ENCODE measurements around the gene ANKK1. TPM values are rescaled to one million over a fixed set of nuclear protein-coding genes. Genes with fewer than 3 reads are reported as not detected.

ANKK1 gene
- total and polyA plus RNA-seq, 4 donors = 0.01 to 0.08 TPM; not detected in 2

DNA sequence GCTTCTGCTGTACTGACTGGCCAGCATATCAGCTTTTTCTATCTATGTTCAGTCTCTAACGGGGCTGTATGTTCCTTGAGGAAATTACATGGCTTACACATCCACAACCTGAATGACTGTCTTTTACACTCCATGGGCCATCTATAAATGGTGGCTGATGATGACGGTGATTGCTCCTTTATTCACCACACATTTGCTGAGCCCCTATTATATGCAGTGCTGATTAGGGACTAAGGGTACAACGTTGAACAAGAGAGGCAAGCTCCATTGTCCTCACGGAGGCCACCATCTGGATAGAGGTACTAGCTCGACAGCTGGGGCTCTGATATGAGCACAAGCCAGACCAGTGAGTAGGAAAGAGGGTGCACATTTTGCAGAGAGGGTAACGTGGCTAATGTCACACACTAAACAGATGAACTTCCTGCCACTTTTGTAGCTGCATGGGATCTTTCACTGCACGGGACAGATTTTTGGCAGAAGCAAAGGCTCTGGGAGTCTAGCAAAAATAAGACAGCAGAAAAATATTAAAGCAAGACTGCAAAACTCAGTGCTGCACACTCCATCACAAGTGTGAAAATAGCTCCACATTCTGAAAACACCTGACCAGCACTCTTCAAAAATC lies 57.0 kb downstream of the ANKK1 start:
- Histone ChIP-seq H3K27me3 (ENCODE audit: control insufficient read depth in 4 of 4, insufficient read depth in 4 of 4, low read length in 3 of 4) (peaks cover 0 to 9% (median 0%) of the 10 kb centered on the region in 4 donors), H3K27ac (ENCODE audit: low read depth in 1 of 2, low read length in 2 of 2) (no peak overlapping the region), H3K9me3 (ENCODE audit: control insufficient read depth in 4 of 4, low read length in 3 of 4) (no peaks in the 10 kb centered on the region), H3K4me1 (ENCODE audit: control insufficient read depth in 4 of 4, insufficient read depth in 4 of 4, low read length in 3 of 4) (no peaks in the 10 kb centered on the region), H3K36me3 (ENCODE audit: control insufficient read depth in 4 of 4, insufficient read depth in 3 of 4, low read depth in 1 of 4, low read length in 3 of 4) (no peaks in the 10 kb centered on the region), H3K9ac (ENCODE audit: low read depth in 1 of 2, low read length in 2 of 2) (no peak overlapping the region), H3K4me3 (ENCODE audit: low read depth in 1 of 3, low read length in 3 of 3) (no peak overlapping the region)
- WGBS = 58% methylated on average over 7 of the region's 7 CpGs
- DNase-seq (ENCODE audit: low spot score) = no peak
- TF ChIP-seq YY1 (IDR thresholded peaks at IDR 0.05) (no peak), TAF1 (conservative IDR thresholded peaks at IDR 0.05) (no peak), JUND (IDR thresholded peaks at IDR 0.05) (no peak), HNF4G (IDR thresholded peaks at IDR 0.05) (no peak), GABPA (IDR thresholded peaks at IDR 0.05 in 1 of 2, conservative IDR thresholded peaks at IDR 0.05 in 1 of 2) (no peak), FOXA2 (IDR thresholded peaks at IDR 0.05) (no peak), HNF4A (conservative IDR thresholded peaks at IDR 0.05) (no peak)
- TF ChIP-seq, protein P1, sequence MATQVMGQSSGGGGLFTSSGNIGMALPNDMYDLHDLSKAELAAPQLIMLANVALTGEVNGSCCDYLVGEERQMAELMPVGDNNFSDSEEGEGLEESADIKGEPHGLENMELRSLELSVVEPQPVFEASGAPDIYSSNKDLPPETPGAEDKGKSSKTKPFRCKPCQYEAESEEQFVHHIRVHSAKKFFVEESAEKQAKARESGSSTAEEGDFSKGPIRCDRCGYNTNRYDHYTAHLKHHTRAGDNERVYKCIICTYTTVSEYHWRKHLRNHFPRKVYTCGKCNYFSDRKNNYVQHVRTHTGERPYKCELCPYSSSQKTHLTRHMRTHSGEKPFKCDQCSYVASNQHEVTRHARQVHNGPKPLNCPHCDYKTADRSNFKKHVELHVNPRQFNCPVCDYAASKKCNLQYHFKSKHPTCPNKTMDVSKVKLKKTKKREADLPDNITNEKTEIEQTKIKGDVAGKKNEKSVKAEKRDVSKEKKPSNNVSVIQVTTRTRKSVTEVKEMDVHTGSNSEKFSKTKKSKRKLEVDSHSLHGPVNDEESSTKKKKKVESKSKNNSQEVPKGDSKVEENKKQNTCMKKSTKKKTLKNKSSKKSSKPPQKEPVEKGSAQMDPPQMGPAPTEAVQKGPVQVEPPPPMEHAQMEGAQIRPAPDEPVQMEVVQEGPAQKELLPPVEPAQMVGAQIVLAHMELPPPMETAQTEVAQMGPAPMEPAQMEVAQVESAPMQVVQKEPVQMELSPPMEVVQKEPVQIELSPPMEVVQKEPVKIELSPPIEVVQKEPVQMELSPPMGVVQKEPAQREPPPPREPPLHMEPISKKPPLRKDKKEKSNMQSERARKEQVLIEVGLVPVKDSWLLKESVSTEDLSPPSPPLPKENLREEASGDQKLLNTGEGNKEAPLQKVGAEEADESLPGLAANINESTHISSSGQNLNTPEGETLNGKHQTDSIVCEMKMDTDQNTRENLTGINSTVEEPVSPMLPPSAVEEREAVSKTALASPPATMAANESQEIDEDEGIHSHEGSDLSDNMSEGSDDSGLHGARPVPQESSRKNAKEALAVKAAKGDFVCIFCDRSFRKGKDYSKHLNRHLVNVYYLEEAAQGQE (IDR thresholded peaks at IDR 0.05) = no peak

DNA sequence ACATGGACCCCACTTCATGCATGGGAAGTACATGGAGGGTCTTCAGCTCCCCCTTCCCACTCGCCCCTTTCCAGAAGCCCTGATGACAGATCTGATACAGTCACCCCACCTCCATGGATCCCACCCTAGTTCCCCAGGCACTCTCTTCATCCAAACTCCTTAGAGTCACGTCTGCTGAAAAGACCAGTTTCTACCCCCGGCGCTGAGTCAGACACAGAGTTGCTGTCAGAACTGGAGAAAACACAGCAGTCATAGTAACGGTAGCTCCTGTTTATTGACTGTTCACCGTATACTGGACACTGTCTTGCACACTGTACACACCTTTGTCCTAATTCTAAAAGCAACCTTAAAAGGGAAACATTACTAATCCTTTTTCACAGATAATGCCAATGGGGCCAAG lies 58.5 kb downstream of the ANKK1 start:
- no peak for DNase-seq (ENCODE audit: low spot score)
- Histone ChIP-seq H3K9me3 (ENCODE audit: control insufficient read depth in 4 of 4, low read length in 3 of 4) (no peaks in the 10 kb centered on the region), H3K27ac (ENCODE audit: low read depth in 1 of 2, low read length in 2 of 2) (no peak overlapping the region), H3K4me3 (ENCODE audit: low read depth in 1 of 3, low read length in 3 of 3) (no peak overlapping the region), H3K36me3 (ENCODE audit: control insufficient read depth in 4 of 4, insufficient read depth in 3 of 4, low read depth in 1 of 4, low read length in 3 of 4) (no peaks in the 10 kb centered on the region), H3K9ac (ENCODE audit: low read depth in 1 of 2, low read length in 2 of 2) (no peak overlapping the region), H3K4me1 (ENCODE audit: control insufficient read depth in 4 of 4, insufficient read depth in 4 of 4, low read length in 3 of 4) (no peaks in the 10 kb centered on the region), H3K27me3 (ENCODE audit: control insufficient read depth in 4 of 4, insufficient read depth in 4 of 4, low read length in 3 of 4) (peaks cover 0 to 9% (median 0%) of the 10 kb centered on the region in 4 donors)
- WGBS = 66% methylated on average over 6 of the region's 6 CpGs
- TF ChIP-seq, protein P2, sequence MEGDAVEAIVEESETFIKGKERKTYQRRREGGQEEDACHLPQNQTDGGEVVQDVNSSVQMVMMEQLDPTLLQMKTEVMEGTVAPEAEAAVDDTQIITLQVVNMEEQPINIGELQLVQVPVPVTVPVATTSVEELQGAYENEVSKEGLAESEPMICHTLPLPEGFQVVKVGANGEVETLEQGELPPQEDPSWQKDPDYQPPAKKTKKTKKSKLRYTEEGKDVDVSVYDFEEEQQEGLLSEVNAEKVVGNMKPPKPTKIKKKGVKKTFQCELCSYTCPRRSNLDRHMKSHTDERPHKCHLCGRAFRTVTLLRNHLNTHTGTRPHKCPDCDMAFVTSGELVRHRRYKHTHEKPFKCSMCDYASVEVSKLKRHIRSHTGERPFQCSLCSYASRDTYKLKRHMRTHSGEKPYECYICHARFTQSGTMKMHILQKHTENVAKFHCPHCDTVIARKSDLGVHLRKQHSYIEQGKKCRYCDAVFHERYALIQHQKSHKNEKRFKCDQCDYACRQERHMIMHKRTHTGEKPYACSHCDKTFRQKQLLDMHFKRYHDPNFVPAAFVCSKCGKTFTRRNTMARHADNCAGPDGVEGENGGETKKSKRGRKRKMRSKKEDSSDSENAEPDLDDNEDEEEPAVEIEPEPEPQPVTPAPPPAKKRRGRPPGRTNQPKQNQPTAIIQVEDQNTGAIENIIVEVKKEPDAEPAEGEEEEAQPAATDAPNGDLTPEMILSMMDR (IDR thresholded peaks at IDR 0.05; ENCODE audit: low read depth, low read length, missing input control) = no peak
- TF ChIP-seq RAD21 (IDR thresholded peaks at IDR 0.05) (no peak), FOXA1 (IDR thresholded peaks at IDR 0.05) (no peak), NR2F2 (IDR thresholded peaks at IDR 0.05) (no peak), SP1 (IDR thresholded peaks at IDR 0.05) (no peak), TAF1 (conservative IDR thresholded peaks at IDR 0.05) (no peak), FOXA2 (IDR thresholded peaks at IDR 0.05) (no peak), EGR1 (IDR thresholded peaks at IDR 0.05; ENCODE audit: low read depth in 2 of 2) (no peak), HNF4A (conservative IDR thresholded peaks at IDR 0.05) (no peak), YY1 (IDR thresholded peaks at IDR 0.05) (no peak), RXRA (IDR thresholded peaks at IDR 0.05) (no peak), HNF4G (IDR thresholded peaks at IDR 0.05) (no peak), JUND (IDR thresholded peaks at IDR 0.05) (no peak), GABPA (IDR thresholded peaks at IDR 0.05 in 1 of 2, conservative IDR thresholded peaks at IDR 0.05 in 1 of 2) (no peak)
- TF ChIP-seq, protein P1 (IDR thresholded peaks at IDR 0.05) = no peak
- TF ChIP-seq, protein P3, sequence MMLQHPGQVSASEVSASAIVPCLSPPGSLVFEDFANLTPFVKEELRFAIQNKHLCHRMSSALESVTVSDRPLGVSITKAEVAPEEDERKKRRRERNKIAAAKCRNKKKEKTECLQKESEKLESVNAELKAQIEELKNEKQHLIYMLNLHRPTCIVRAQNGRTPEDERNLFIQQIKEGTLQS (IDR thresholded peaks at IDR 0.05) = no peak
- TF ChIP-seq, protein P4, sequence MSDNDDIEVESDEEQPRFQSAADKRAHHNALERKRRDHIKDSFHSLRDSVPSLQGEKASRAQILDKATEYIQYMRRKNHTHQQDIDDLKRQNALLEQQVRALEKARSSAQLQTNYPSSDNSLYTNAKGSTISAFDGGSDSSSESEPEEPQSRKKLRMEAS (IDR thresholded peaks at IDR 0.05) = no peak
- TF ChIP-seq, protein P5, sequence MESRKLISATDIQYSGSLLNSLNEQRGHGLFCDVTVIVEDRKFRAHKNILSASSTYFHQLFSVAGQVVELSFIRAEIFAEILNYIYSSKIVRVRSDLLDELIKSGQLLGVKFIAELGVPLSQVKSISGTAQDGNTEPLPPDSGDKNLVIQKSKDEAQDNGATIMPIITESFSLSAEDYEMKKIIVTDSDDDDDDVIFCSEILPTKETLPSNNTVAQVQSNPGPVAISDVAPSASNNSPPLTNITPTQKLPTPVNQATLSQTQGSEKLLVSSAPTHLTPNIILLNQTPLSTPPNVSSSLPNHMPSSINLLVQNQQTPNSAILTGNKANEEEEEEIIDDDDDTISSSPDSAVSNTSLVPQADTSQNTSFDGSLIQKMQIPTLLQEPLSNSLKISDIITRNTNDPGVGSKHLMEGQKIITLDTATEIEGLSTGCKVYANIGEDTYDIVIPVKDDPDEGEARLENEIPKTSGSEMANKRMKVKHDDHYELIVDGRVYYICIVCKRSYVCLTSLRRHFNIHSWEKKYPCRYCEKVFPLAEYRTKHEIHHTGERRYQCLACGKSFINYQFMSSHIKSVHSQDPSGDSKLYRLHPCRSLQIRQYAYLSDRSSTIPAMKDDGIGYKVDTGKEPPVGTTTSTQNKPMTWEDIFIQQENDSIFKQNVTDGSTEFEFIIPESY (IDR thresholded peaks at IDR 0.05) = no peak

Measured in liver (tissue), 9 donors.